ENCODE results near the gene LCN10. TPM values are rescaled to one million over a fixed set of nuclear protein-coding genes. Genes with fewer than 3 reads are reported as not detected.

Gene LCN10
- total and polyA plus RNA-seq, 2 donors (not counting 3 experiments of a cell fraction or from before 2014, with no cell fraction given) = not detected

- Histone ChIP-seq H3K79me2 (ENCODE audit: control insufficient read depth, insufficient read depth, low read length) (no peaks in the 10 kb centered on the region), H3K4me3 (replicated peaks in 1 of 3; ENCODE audit: insufficient read depth in 1 of 3, low read depth in 1 of 3, low read length in 3 of 3) (no peak overlapping the region), H4K20me1 (replicated peaks; ENCODE audit: control insufficient read depth, extremely low read depth, insufficient read depth, low read length) (no peaks in the 10 kb centered on the region), H3K36me3 (ENCODE audit: control insufficient read depth in 2 of 2, extremely low read depth in 1 of 2, insufficient read depth in 2 of 2, low read length in 2 of 2) (no peaks in the 10 kb centered on the region), H3K4me1 (ENCODE audit: control insufficient read depth, extremely low read depth, insufficient read depth, low read length) (no peaks in the 10 kb centered on the region), H2AFZ (ENCODE audit: low read depth, low read length) (no peak overlapping the region), H3K9me1 (replicated peaks; ENCODE audit: control insufficient read depth, extremely low read depth, insufficient read depth, low read length) (no peaks in the 10 kb centered on the region), H3K27me3 (ENCODE audit: control insufficient read depth in 2 of 2, insufficient read depth in 2 of 2, low read length in 2 of 2) (peaks cover 5 to 6% of the 10 kb centered on the region in 2 experiments), H3K27ac (ENCODE audit: insufficient read depth, low read depth, low read length) (no peak overlapping the region), H3K4me2 (ENCODE audit: insufficient read depth, low read length) (no peak overlapping the region), H3K9me3 (replicated peaks; ENCODE audit: control insufficient read depth, insufficient read depth, low read length) (no peaks in the 10 kb centered on the region), H3K9ac (replicated peaks; ENCODE audit: extremely low read depth, insufficient read depth, low read length) (no peak overlapping the region)
- POLR2A ChIA-PET = interaction anchor here (0.7 kb wide), 1 partner anchor 12 kb away, joined by 5 read pairs; no protein-coding TSS in a partner anchor
- CTCF ChIA-PET = interaction anchor here (0.5 kb wide), 1 partner anchor 449 kb away, joined by 4 read pairs; no protein-coding TSS in a partner anchor
- FAIRE-seq (no peak), DNase-seq (ENCODE audit: low read depth, low spot score) (no peak)
- intact Hi-C loops (cut with micrococcal nuclease) = no loop called here
- dilution Hi-C loops (cut with MboI; ENCODE audit: extremely low pct_ligation_motif_present, low sequenced_read_pairs) = no loop called here
- TF ChIP-seq EZH2 (IDR thresholded peaks at IDR 0.05; ENCODE audit: borderline replicate concordance, low read depth, low read length, severe bottlenecking) = no peak
- no peak for TF ChIP-seq CTCF (IDR thresholded peaks at IDR 0.05; ENCODE audit: extremely low read depth in 1 of 2, insufficient read depth in 1 of 2, low read depth in 1 of 2, low read length in 2 of 2)
- TF ChIP-seq MYC (IDR thresholded peaks at IDR 0.05; ENCODE audit: low read depth, low read length) = no peak
- no peak for TF ChIP-seq FOS (IDR thresholded peaks at IDR 0.05; ENCODE audit: borderline replicate concordance, insufficient read depth, low read length)
- no peak for TF ChIP-seq MAX (IDR thresholded peaks at IDR 0.05; ENCODE audit: insufficient read depth, insufficient read length)
- no peak for TF ChIP-seq GATA2 (IDR thresholded peaks at IDR 0.05; ENCODE audit: insufficient read depth, insufficient read length, low read depth, low read length)
- TF ChIP-seq JUN (IDR thresholded peaks at IDR 0.05; ENCODE audit: borderline replicate concordance, insufficient read depth, insufficient read length, low read depth) = no peak
- TF ChIP-seq POLR2AphosphoS5 (IDR thresholded peaks at IDR 0.05; ENCODE audit: insufficient read depth, low read depth, low read length) = no peak
- no peak for TF ChIP-seq POLR2A (IDR thresholded peaks at IDR 0.05; ENCODE audit: low read depth, low read length)
- no TSS peak for BruUV-seq (replicated peaks)
These were observed 41.1 kb downstream of the LCN10 start for GRCh38 chr9:136701668-136702053.
